SJCRH30 (cell line): ENCODE data around the gene IZUMO1. TPM values are rescaled to one million over a fixed set of nuclear protein-coding genes. Genes with fewer than 3 reads are reported as not detected.
"Not testable (repeated sequence)": the region's sequence is repeated elsewhere in the genome, so short reads cannot be mapped to it uniquely, and the experiment has no call there.

ENCODE experiments used
- DNase-seq, 2 experiments: peaks; one replicate each; pipeline ENCODE4 v3.0.0-alpha.2; 2015 to 2020
- H3K27ac ChIP-seq: fragments of 250-450 bp; sonication (Bioruptor Pico); 2 replicates; pipeline ENCODE4 v1.5.1; 2020; ENCODE audit warnings: mild to moderate bottlenecking, moderate library complexity
- H3K27me3 ChIP-seq: fragments of 250-450 bp; sonication (Bioruptor Pico); 2 replicates; pipeline ENCODE4 v1.5.1; 2020; ENCODE audit warnings: mild to moderate bottlenecking, moderate library complexity
- H3K36me3 ChIP-seq: fragments of 250-450 bp; sonication (Bioruptor Pico); 2 replicates; pipeline ENCODE4 v1.5.1; 2020; ENCODE audit warnings: mild to moderate bottlenecking, moderate library complexity
- H3K4me1 ChIP-seq: fragments of 250-450 bp; sonication (Bioruptor Pico); 2 replicates; pipeline ENCODE4 v1.5.1; 2020; ENCODE audit warnings: mild to moderate bottlenecking, moderate library complexity
- H3K4me3 ChIP-seq: fragments of 250-450 bp; sonication (Bioruptor Pico); 2 replicates; pipeline ENCODE4 v1.5.1; 2020; ENCODE audit warnings: mild to moderate bottlenecking, moderate library complexity
- H3K9me3 ChIP-seq: fragments of 250-450 bp; sonication (Bioruptor Pico); replicated peaks from 2 replicates; pipeline ENCODE4 v1.5.1; 2020; ENCODE audit warnings: mild to moderate bottlenecking, moderate library complexity
- total RNA-seq: library from RNA; depleted of rRNA; stranded (reverse); fragments of >200 nt; shearing (Covaris generic); gene quantifications from 2 replicates; pipeline ENCODE4 v1.2.3, GENCODE V29; 2014; rRNA removed

Gene IZUMO1
- total RNA-seq: not detected in 2 replicates

DNA sequence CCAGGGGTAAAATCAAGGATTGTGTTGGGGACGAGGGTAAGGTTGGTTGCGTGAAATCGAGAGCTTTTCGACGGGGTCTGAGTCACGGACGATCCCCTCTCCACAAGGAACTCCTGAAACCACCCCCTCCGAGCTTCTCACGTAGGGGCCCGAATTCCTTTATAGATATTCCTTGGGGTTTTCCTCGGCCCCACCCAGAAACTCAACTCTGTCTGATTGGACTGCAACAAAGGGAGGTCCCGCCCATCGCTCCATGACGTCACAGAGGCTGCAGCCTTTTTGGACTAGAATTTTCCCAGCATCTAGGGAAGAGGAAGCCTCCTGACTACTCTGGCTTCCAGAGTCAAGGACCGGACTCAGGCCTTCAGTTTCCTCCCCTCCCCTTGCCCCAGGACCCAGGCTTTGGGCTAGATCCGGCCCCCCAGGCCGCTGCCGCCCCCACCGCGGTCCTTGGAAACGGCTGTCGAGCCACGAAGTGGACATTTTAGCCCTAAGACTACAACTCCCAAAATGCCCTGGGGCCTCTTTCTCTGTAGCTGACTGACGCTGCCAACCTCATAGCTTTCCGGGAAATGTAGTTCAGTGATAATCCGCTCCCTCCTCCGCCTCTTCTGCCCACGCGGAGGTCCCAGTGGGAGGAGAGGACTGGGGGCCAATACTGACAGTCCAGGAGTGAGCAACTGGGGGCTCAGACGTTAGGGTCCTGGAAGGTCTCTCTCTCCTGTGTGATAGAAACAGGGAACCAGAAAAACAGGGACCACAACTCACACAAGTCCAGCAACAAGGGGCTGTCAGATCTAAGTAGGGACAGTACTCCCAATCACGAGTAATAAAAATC, at the start of gene IZUMO1:
TSS of gene IZUMO1 (minus strand) at position 172 of the 838 bp plus-strand sequence. CDS start 1,050 bp downstream, outside the sequence.
- Histone ChIP-seq H3K4me1 (no peaks in the 10 kb centered on the region), H3K9me3 (no peaks in the 10 kb centered on the region), H3K27me3 (no peaks in the 10 kb centered on the region), H3K4me3 (peak within 1 kb of the TSS; percentile 68), H3K27ac (peak within 1 kb of the TSS; percentile 76), H3K36me3 (no peaks in the 10 kb centered on the region)
- peak; percentile 93 to 97 for DNase-seq

GRCh38 chr19:48795685-48796070, 49.0 kb upstream of the IZUMO1 start:
- no peaks in the 10 kb centered on the region for H3K9me3 ChIP-seq
- no peak overlapping the region for H3K4me3 ChIP-seq
- peak overlapping the region; percentile 22 for H3K27ac ChIP-seq

GRCh38 chr19:48795055-48795684, 48.5 kb upstream of the IZUMO1 start:
- Histone ChIP-seq H3K4me1 (peaks cover 22% of the 10 kb centered on the region), H3K36me3 (no peaks in the 10 kb centered on the region), H3K4me3 (peak overlapping the region; percentile 56), H3K27me3 (no peaks in the 10 kb centered on the region), H3K27ac (peak overlapping the region; percentile 22), H3K9me3 (no peaks in the 10 kb centered on the region)
- peak; percentile 91 to 95 for DNase-seq

More at GRCh38 chr19:48795685-48796070, 49.0 kb upstream of the IZUMO1 start:
- H3K27me3 ChIP-seq: no peaks in the 10 kb centered on the region
- H3K36me3 ChIP-seq: no peaks in the 10 kb centered on the region
- peaks cover 22% of the 10 kb centered on the region for H3K4me1 ChIP-seq
- no peak for DNase-seq

GRCh38 chr19:48794291-48794690, 47.6 kb upstream of the IZUMO1 start:
- Histone ChIP-seq H3K36me3 (no peaks in the 10 kb centered on the region), H3K4me1 (peaks cover 15% of the 10 kb centered on the region), H3K4me3 (no peak overlapping the region), H3K27ac (no peak overlapping the region), H3K9me3 (no peaks in the 10 kb centered on the region), H3K27me3 (no peaks in the 10 kb centered on the region)
- DNase-seq: no peak

- H3K9me3 ChIP-seq: no peaks in the 10 kb centered on the region
- peaks cover 5% of the 10 kb centered on the region for H3K4me1 ChIP-seq
- H3K36me3 ChIP-seq: no peaks in the 10 kb centered on the region
- no peaks in the 10 kb centered on the region for H3K27me3 ChIP-seq
- H3K27ac ChIP-seq: no peak overlapping the region
- DNase-seq: no peak
- H3K4me3 ChIP-seq: no peak overlapping the region
Measured at GRCh38 chr19:48793271-48793670, 46.6 kb upstream of the IZUMO1 start.

DNA sequence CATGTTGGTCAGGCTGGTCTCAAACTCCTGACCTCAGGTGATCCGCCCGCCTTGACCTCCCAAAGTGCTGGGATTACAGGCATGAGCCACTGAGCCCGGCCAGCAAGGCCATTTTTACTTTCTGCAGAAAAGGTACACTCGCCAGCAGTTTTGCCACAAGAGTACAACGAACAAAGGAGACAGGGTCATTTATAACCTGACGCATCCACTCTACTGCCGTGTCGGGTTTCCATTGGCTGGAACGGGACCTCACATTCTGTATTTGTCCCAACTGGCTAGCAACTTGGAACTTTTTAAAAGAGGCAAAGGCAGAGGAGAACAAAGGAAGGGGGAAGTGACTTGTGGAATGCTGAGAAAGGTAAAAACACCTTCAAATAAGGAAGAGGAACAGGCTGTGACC, 40.6 kb upstream of the IZUMO1 start:
- not testable (repeated sequence) for H3K27me3 ChIP-seq, H3K4me1 ChIP-seq, H3K27ac ChIP-seq, H3K4me3 ChIP-seq, H3K36me3 ChIP-seq, DNase-seq, H3K9me3 ChIP-seq

GRCh38 chr19:48786422-48786821, 39.7 kb upstream of the IZUMO1 start:
- H3K4me3 ChIP-seq, H3K36me3 ChIP-seq, H3K9me3 ChIP-seq, DNase-seq, H3K4me1 ChIP-seq, H3K27me3 ChIP-seq, H3K27ac ChIP-seq: not testable (repeated sequence)

GRCh38 chr19:48784527-48784926, 37.8 kb upstream of the IZUMO1 start:
- H3K36me3 ChIP-seq: no peaks in the 10 kb centered on the region

DNA sequence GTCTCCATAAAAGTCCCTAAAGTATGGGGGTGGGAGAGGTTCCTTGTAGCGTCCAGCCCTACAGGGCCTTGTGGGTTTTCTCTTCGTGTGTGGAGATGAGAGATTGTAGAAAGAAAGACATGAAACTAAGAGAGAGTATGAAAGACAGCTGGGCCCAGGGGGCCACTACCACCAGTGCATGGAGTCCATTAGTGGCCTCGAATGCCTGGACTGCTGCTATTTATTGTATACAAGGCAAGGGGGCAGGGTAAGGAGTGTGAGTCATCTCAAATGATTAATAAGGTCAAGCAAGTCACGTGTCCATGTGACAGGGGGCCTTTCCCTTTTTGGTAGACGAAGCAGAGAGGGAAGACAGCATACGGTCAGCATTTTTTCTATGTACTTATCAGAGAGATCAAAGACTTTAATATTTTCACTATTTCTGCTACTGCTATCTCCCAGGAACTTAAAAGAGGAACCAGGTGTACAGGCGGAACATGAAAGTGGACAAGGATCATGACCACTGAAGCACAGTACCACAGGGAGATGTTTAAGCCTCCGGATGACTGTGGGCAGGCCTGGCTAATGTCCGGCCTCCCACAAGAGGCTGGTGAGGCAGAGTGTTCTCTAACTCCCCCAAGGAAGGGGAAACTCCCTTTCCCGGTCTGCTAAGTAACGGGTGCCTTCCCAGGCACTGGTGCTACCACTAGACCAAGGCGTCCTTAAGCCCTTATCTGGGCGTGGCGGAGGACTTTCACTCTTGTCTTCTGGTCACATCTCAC, 34.1 kb upstream of the IZUMO1 start:
- no peaks in the 10 kb centered on the region for H3K9me3 ChIP-seq
- peaks cover 3% of the 10 kb centered on the region; the same call in 1 of the 2 replicates for H3K27me3 ChIP-seq
- peak; percentile 26 to 42 for DNase-seq
- no peak overlapping the region for H3K27ac ChIP-seq
- H3K36me3 ChIP-seq: no peaks in the 10 kb centered on the region
- H3K4me3 ChIP-seq: no peak overlapping the region
- 0 out of 2 replicates have a peak, but pooled peaks cover 8% of the 10 kb centered on the region for H3K4me1 ChIP-seq

More at GRCh38 chr19:48784527-48784926, 37.8 kb upstream of the IZUMO1 start:
- no peak overlapping the region for H3K4me3 ChIP-seq
- peak in 1 of 2 experiments; percentile 44 for DNase-seq
- H3K4me1 ChIP-seq: 0 out of 2 replicates have a peak, but pooled peaks cover 8% of the 10 kb centered on the region
- H3K27me3 ChIP-seq: peaks cover 3% of the 10 kb centered on the region; the same call in 1 of the 2 replicates
- no peaks in the 10 kb centered on the region for H3K9me3 ChIP-seq
- H3K27ac ChIP-seq: no peak overlapping the region

DNA sequence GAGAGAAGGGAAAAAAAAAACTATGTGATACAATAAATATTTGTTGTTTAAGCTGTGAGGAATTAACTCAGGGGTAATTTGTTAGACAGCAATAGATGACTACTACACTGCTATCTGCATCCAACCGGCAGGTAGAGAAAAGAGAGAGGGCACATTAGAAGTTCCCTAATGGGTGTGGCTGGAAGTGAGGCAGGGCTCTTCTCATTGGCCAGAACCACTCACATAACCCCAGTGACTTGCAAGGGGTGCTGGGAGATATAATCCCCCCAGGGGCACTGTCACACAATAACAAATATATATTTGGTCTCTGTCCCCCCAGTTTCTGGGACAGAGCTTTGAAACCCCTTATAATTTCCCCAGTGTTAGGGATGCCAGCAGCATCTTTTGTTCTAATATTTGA, 32.9 kb upstream of the IZUMO1 start:
- DNase-seq: no peak
- Histone ChIP-seq H3K4me3 (no peak overlapping the region), H3K27me3 (peaks cover 3% of the 10 kb centered on the region; the same call in 1 of the 2 replicates), H3K27ac (no peak overlapping the region), H3K9me3 (no peaks in the 10 kb centered on the region), H3K36me3 (no peaks in the 10 kb centered on the region), H3K4me1 (0 out of 2 replicates have a peak, but pooled peaks cover 8% of the 10 kb centered on the region)

- no peaks in the 10 kb centered on the region for H3K27me3 ChIP-seq
Measured at GRCh38 chr19:48777720-48778119, 31.0 kb upstream of the IZUMO1 start.

DNA sequence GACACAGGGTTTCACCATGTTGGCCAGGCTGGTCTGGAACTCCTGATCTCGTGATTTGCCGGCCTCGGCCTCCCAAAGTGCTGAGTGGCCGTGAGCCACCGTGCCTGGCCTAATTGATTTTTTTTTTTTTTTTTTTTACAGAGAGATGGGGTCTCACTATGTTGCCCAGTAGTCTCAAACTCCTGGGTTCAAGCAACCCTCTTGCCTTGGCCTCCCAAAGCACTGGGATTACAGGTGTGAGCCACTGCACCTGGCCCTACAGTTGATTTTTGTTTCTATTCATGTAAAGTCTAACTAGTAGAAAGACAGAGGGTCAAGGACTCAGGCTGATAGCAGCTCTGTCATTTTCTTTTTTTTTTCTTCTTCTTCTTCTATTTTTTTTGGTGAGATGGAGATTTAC, 30.4 kb upstream of the IZUMO1 start:
- no peak for DNase-seq
- H3K27ac ChIP-seq: no peak overlapping the region
- H3K36me3 ChIP-seq: no peaks in the 10 kb centered on the region
- H3K4me1 ChIP-seq: 0 out of 2 replicates have a peak, but pooled peaks cover 8% of the 10 kb centered on the region
- H3K9me3 ChIP-seq: no peaks in the 10 kb centered on the region
- H3K4me3 ChIP-seq: no peak overlapping the region
- no peaks in the 10 kb centered on the region for H3K27me3 ChIP-seq

More at GRCh38 chr19:48777720-48778119, 31.0 kb upstream of the IZUMO1 start:
- Histone ChIP-seq H3K4me3 (no peak overlapping the region), H3K4me1 (0 out of 2 replicates have a peak, but pooled peaks cover 8% of the 10 kb centered on the region), H3K9me3 (no peaks in the 10 kb centered on the region), H3K27ac (no peak overlapping the region), H3K36me3 (no peaks in the 10 kb centered on the region)
- no peak for DNase-seq

DNA sequence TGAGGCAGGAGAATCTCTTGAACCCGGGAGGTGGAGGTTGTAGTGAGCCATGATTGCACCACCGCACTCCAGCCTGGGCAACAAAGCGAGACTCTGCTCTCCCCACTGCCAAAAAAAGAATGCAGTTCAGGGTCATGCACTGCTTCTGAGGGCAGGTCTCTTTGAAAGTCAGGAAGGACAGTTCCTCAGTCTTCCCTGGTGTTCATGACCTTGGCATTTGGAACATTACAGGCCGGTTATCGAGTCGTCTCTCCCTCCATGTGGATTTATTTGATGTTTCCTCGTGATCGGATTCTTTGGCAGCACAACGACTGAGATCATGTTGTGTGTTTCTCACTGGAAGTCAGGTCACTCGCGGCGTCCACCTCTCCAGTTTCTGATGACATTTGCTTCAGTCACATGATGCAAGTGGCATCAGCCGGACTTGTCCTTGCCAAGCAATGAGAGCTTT, 25.8 kb upstream of the IZUMO1 start:
- no peak for DNase-seq
- H3K4me1 ChIP-seq: peaks cover 16% of the 10 kb centered on the region
- peaks cover 5% of the 10 kb centered on the region; the same call in 1 of the 2 replicates for H3K27me3 ChIP-seq
- no peaks in the 10 kb centered on the region for H3K9me3 ChIP-seq
- H3K27ac ChIP-seq: no peak overlapping the region
- no peaks in the 10 kb centered on the region for H3K36me3 ChIP-seq
- H3K4me3 ChIP-seq: no peak overlapping the region

- peak; percentile 38 to 62 for DNase-seq
- no peaks in the 10 kb centered on the region for H3K9me3 ChIP-seq
- H3K4me1 ChIP-seq: peaks cover 16% of the 10 kb centered on the region
- H3K4me3 ChIP-seq: peak overlapping the region; percentile 41
- H3K27ac ChIP-seq: peak overlapping the region; percentile 21
- peaks cover 5% of the 10 kb centered on the region; the same call in 1 of the 2 replicates for H3K27me3 ChIP-seq
- no peaks in the 10 kb centered on the region for H3K36me3 ChIP-seq
Measured at GRCh38 chr19:48770734-48771472, 24.2 kb upstream of the IZUMO1 start.
